Nephron progenitor cell (in vitro differentiated cells): ENCODE measurements around the gene TMEM203.

ENCODE experiments used
- DNase-seq: peaks from one replicate; pipeline ENCODE4 v3.0.0; 2021
- H3K27ac Mint-ChIP-seq: 2 replicates; pipeline ENCODE4 v1.8.0; 2021; ENCODE audit warnings: mild to moderate bottlenecking, moderate library complexity, mixed read lengths
- H3K27me3 Mint-ChIP-seq: 2 replicates; pipeline ENCODE4 v1.8.0; 2021; ENCODE audit warnings: mild to moderate bottlenecking, low read depth, mixed read lengths; ENCODE audit not compliant: poor library complexity
- H3K36me3 Mint-ChIP-seq: 2 replicates; pipeline ENCODE4 v1.8.0; 2021; ENCODE audit warnings: low read depth, mixed read lengths
- H3K4me1 Mint-ChIP-seq: 2 replicates; pipeline ENCODE4 v1.8.0; 2021; ENCODE audit warnings: mixed read lengths
- H3K4me3 Mint-ChIP-seq: 2 replicates; pipeline ENCODE4 v1.8.0; 2021; ENCODE audit warnings: mild to moderate bottlenecking, moderate library complexity, mixed read lengths
- H3K9me3 Mint-ChIP-seq: 2 replicates; pipeline ENCODE4 v1.8.0; 2021; ENCODE audit warnings: mild to moderate bottlenecking, moderate library complexity, mixed read lengths
- CTCF ChIP-seq: fragments of 200-600 bp; sonication (generic); IDR thresholded peaks from 2 replicates; pipeline ENCODE4 v1.5.0; 2021; ENCODE audit warnings: antibody characterized with exemption

TMEM203 gene

GRCh38 chr9:137185921-137186320 lies 19.5 kb downstream of the TMEM203 start:
- peaks cover 33% of the 10 kb centered on the region for H3K4me1 Mint-ChIP-seq
- no peaks in the 10 kb centered on the region for H3K27me3 Mint-ChIP-seq
- H3K4me3 Mint-ChIP-seq = no peak overlapping the region
- no peak overlapping the region for H3K27ac Mint-ChIP-seq
- no peak for DNase-seq
- no peaks in the 10 kb centered on the region for H3K9me3 Mint-ChIP-seq
- TF ChIP-seq CTCF = no peak
- H3K36me3 Mint-ChIP-seq = peaks cover 13% of the 10 kb centered on the region

- H3K36me3 Mint-ChIP-seq = peaks cover 10% of the 10 kb centered on the region
- H3K27ac Mint-ChIP-seq = no peak overlapping the region
- peaks cover 27% of the 10 kb centered on the region for H3K4me1 Mint-ChIP-seq
- no peaks in the 10 kb centered on the region for H3K9me3 Mint-ChIP-seq
- no peak overlapping the region for H3K4me3 Mint-ChIP-seq
- no peak for TF ChIP-seq CTCF
- no peaks in the 10 kb centered on the region for H3K27me3 Mint-ChIP-seq
- no peak for DNase-seq
Observed at GRCh38 chr9:137184881-137185660, 20.4 kb downstream of the TMEM203 start.

- DNase-seq = no peak
- H3K4me3 Mint-ChIP-seq = no peak overlapping the region
- peaks cover 19% of the 10 kb centered on the region for H3K4me1 Mint-ChIP-seq
- H3K36me3 Mint-ChIP-seq = peaks cover 10% of the 10 kb centered on the region
- H3K27ac Mint-ChIP-seq = no peak overlapping the region
- H3K27me3 Mint-ChIP-seq = no peaks in the 10 kb centered on the region
- no peaks in the 10 kb centered on the region for H3K9me3 Mint-ChIP-seq
- no peak for TF ChIP-seq CTCF
Observed at GRCh38 chr9:137183980-137184595, 21.4 kb downstream of the TMEM203 start.

- H3K27ac Mint-ChIP-seq = no peak overlapping the region
- H3K4me1 Mint-ChIP-seq = peaks cover 15% of the 10 kb centered on the region
- no peaks in the 10 kb centered on the region for H3K27me3 Mint-ChIP-seq
- H3K9me3 Mint-ChIP-seq = no peaks in the 10 kb centered on the region
- H3K36me3 Mint-ChIP-seq = peaks cover 10% of the 10 kb centered on the region
- TF ChIP-seq CTCF = no peak
- no peak overlapping the region for H3K4me3 Mint-ChIP-seq
- DNase-seq = no peak
Observed at GRCh38 chr9:137182836-137183235, 22.6 kb downstream of the TMEM203 start.

- H3K27ac Mint-ChIP-seq = no peak overlapping the region
- H3K36me3 Mint-ChIP-seq = peaks cover 15% of the 10 kb centered on the region
- no peak for DNase-seq
- H3K27me3 Mint-ChIP-seq = peaks cover 4% of the 10 kb centered on the region
- no peak overlapping the region for H3K4me3 Mint-ChIP-seq
- no peak for TF ChIP-seq CTCF
- H3K9me3 Mint-ChIP-seq = no peaks in the 10 kb centered on the region
- H3K4me1 Mint-ChIP-seq = peaks cover 4% of the 10 kb centered on the region
Observed at GRCh38 chr9:137181680-137182079, 23.8 kb downstream of the TMEM203 start.

GRCh38 chr9:137180491-137180890 lies 25.0 kb downstream of the TMEM203 start:
- H3K36me3 Mint-ChIP-seq = peaks cover 15% of the 10 kb centered on the region
- H3K4me3 Mint-ChIP-seq = no peak overlapping the region
- DNase-seq = no peak
- H3K4me1 Mint-ChIP-seq = no peaks in the 10 kb centered on the region
- TF ChIP-seq CTCF = no peak
- peaks cover 16% of the 10 kb centered on the region for H3K27me3 Mint-ChIP-seq
- H3K9me3 Mint-ChIP-seq = no peaks in the 10 kb centered on the region
- no peak overlapping the region for H3K27ac Mint-ChIP-seq
